Right atrium auricular region (tissue), 2 donors: ENCODE results near the gene CRYBG1. TPM values are rescaled to one million over a fixed set of nuclear protein-coding genes. Genes with fewer than 3 reads are reported as not detected.

ENCODE experiments used
- DNase-seq: peaks from one replicate; pipeline ENCODE4 v3.0.0-alpha.2; 2019; ENCODE audit warnings: low spot score
- H3K27ac ChIP-seq, 2 donors: fragments of 200-600 bp; sonication (generic); 1 replicate in 1 of 2; 2 replicates in 1 of 2; pipeline ENCODE4 v1.5.1; 2016 to 2019
- H3K27me3 ChIP-seq, 2 donors: fragments of 200-600 bp; sonication (generic); one replicate each; pipeline versions ENCODE4 v1.5.1 to v1.6.0; 2017 to 2019
- H3K36me3 ChIP-seq: fragments of 200-600 bp; sonication (generic); one replicate; pipeline ENCODE4 v1.5.1; 2016
- H3K4me1 ChIP-seq, 2 donors: fragments of 200-600 bp; sonication (generic); one replicate each; pipeline versions ENCODE4 v1.5.1 to v1.6.0; 2017 to 2019
- H3K4me3 ChIP-seq, 2 donors: fragments of 200-600 bp; sonication (generic); 1 replicate in 1 of 2; 2 replicates in 1 of 2; pipeline ENCODE4 v1.5.1; 2017 to 2019; ENCODE audit warnings: mild to moderate bottlenecking in 1 of 2, moderate library complexity in 1 of 2
- H3K9me3 ChIP-seq, 2 donors: fragments of 200-600 bp; sonication (generic); one replicate each; pipeline ENCODE4 v1.5.1; 2019
- CTCF ChIP-seq, 2 donors: fragments of 200-600 bp; sonication (generic); IDR thresholded peaks; one replicate each; pipeline ENCODE4 v1.5.1; 2019; ENCODE audit warnings: antibody characterized with exemption in 2 of 2
- total RNA-seq, 2 donors: library from RNA; depleted of rRNA; stranded (reverse); fragments of >200 nt; gene quantifications; one replicate each; pipeline ENCODE4 v1.1.0, GENCODE V29; 2016

CRYBG1 gene
- total RNA-seq, 2 donors from 2014 or later = 1.6 to 1.9 TPM

- DNase-seq = no peak
- Histone ChIP-seq H3K4me3 (no peak overlapping the region), H3K9me3 (peaks cover 0 to 6% of the 10 kb centered on the region in 2 donors), H3K4me1 (no peaks in the 10 kb centered on the region), H3K36me3 (no peaks in the 10 kb centered on the region), H3K27ac (no peak overlapping the region), H3K27me3 (no peaks in the 10 kb centered on the region)
- TF ChIP-seq CTCF (IDR thresholded peaks at IDR 0.05) = no peak
Observed at GRCh38 chr6:106411056-106411455, 50.5 kb downstream of the CRYBG1 start.

- no peaks in the 10 kb centered on the region for H3K4me1 ChIP-seq
- DNase-seq = no peak
- H3K27ac ChIP-seq = no peak overlapping the region
- no peaks in the 10 kb centered on the region for H3K36me3 ChIP-seq
- TF ChIP-seq CTCF (IDR thresholded peaks at IDR 0.05) = no peak
- peaks cover 0 to 6% of the 10 kb centered on the region in 2 donors for H3K9me3 ChIP-seq
- H3K4me3 ChIP-seq = no peak overlapping the region
- H3K27me3 ChIP-seq = no peaks in the 10 kb centered on the region
Observed at GRCh38 chr6:106411643-106412200, 51.2 kb downstream of the CRYBG1 start.

- Histone ChIP-seq H3K4me1 (no peaks in the 10 kb centered on the region), H3K27ac (no peak overlapping the region)
- DNase-seq = no peak
Observed at GRCh38 chr6:106413016-106413415, 52.5 kb downstream of the CRYBG1 start.

GRCh38 chr6:106413722-106414121 lies 53.2 kb downstream of the CRYBG1 start:
- Histone ChIP-seq H3K9me3 (no peaks in the 10 kb centered on the region), H3K36me3 (no peaks in the 10 kb centered on the region), H3K27ac (no peak overlapping the region), H3K4me3 (no peak overlapping the region), H3K27me3 (no peaks in the 10 kb centered on the region), H3K4me1 (no peaks in the 10 kb centered on the region)
- DNase-seq = no peak
- TF ChIP-seq CTCF (IDR thresholded peaks at IDR 0.05) = no peak

More at GRCh38 chr6:106413016-106413415, 52.5 kb downstream of the CRYBG1 start:
- no peaks in the 10 kb centered on the region for H3K27me3 ChIP-seq
- no peak overlapping the region for H3K4me3 ChIP-seq
- H3K36me3 ChIP-seq = no peaks in the 10 kb centered on the region
- no peak for TF ChIP-seq CTCF (IDR thresholded peaks at IDR 0.05)
- no peaks in the 10 kb centered on the region for H3K9me3 ChIP-seq

GRCh38 chr6:106415921-106416320 lies 55.4 kb downstream of the CRYBG1 start:
- Histone ChIP-seq H3K4me1 (no peaks in the 10 kb centered on the region), H3K27ac (no peak overlapping the region), H3K4me3 (no peak overlapping the region), H3K36me3 (no peaks in the 10 kb centered on the region), H3K27me3 (no peaks in the 10 kb centered on the region), H3K9me3 (no peaks in the 10 kb centered on the region)
- TF ChIP-seq CTCF (IDR thresholded peaks at IDR 0.05) = no peak
- no peak for DNase-seq

GRCh38 chr6:106417572-106418147 lies 57.1 kb downstream of the CRYBG1 start:
- no peaks in the 10 kb centered on the region for H3K36me3 ChIP-seq
- no peak for TF ChIP-seq CTCF (IDR thresholded peaks at IDR 0.05)
- H3K27me3 ChIP-seq = no peaks in the 10 kb centered on the region
- H3K9me3 ChIP-seq = no peaks in the 10 kb centered on the region
- DNase-seq = no peak
- no peaks in the 10 kb centered on the region for H3K4me1 ChIP-seq
- H3K27ac ChIP-seq = no peak overlapping the region
- no peak overlapping the region for H3K4me3 ChIP-seq
